ENCODE results near the gene SERPINB10. TPM values are rescaled to one million over a fixed set of nuclear protein-coding genes. Genes with fewer than 3 reads are reported as not detected.

The SERPINB10 gene
- total RNA-seq, 4 donors from 2014 or later, result 0.26 to 8.4 (median 1.4) TPM; not detected in 1

DNA sequence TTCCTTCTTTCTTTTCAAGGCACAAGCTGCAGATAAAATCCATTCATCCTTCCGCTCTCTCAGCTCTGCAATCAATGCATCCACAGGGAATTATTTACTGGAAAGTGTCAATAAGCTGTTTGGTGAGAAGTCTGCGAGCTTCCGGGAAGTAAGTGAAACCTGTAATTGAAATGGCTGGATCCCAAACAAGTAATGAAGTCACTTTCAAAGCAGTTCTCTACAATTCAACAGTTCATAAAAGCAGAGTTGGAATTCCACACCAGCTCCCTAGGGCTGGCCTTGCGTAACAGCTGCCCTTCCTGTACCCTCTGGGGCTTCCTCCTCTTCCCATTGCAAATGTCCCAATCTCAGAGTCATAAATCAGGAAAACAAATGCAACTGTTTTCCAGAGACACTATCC lies 10.7 kb upstream of the SERPINB10 start:
- 55 to 72% methylated on average over 4 of the region's 4 CpGs for WGBS, 2 donors
- no peaks in the 10 kb centered on the region for H3K4me1 ChIP-seq
- H3K36me3 ChIP-seq, result peaks cover 0 to 64% (median 0%) of the 10 kb centered on the region in 3 donors
- no peak for DNase-seq
- intact Hi-C loops (cut with DNase I), result no loop called here
- H3K9me3 ChIP-seq, result no peaks in the 10 kb centered on the region
- TF ChIP-seq, protein P1, sequence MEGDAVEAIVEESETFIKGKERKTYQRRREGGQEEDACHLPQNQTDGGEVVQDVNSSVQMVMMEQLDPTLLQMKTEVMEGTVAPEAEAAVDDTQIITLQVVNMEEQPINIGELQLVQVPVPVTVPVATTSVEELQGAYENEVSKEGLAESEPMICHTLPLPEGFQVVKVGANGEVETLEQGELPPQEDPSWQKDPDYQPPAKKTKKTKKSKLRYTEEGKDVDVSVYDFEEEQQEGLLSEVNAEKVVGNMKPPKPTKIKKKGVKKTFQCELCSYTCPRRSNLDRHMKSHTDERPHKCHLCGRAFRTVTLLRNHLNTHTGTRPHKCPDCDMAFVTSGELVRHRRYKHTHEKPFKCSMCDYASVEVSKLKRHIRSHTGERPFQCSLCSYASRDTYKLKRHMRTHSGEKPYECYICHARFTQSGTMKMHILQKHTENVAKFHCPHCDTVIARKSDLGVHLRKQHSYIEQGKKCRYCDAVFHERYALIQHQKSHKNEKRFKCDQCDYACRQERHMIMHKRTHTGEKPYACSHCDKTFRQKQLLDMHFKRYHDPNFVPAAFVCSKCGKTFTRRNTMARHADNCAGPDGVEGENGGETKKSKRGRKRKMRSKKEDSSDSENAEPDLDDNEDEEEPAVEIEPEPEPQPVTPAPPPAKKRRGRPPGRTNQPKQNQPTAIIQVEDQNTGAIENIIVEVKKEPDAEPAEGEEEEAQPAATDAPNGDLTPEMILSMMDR (IDR thresholded peaks at IDR 0.05), result no peak
- no peak for TF ChIP-seq POLR2A (IDR thresholded peaks at IDR 0.05)
- H3K27me3 ChIP-seq, result no peaks in the 10 kb centered on the region
- no peak overlapping the region for H3K4me3 ChIP-seq
- H3K27ac ChIP-seq, result no peak overlapping the region

DNA sequence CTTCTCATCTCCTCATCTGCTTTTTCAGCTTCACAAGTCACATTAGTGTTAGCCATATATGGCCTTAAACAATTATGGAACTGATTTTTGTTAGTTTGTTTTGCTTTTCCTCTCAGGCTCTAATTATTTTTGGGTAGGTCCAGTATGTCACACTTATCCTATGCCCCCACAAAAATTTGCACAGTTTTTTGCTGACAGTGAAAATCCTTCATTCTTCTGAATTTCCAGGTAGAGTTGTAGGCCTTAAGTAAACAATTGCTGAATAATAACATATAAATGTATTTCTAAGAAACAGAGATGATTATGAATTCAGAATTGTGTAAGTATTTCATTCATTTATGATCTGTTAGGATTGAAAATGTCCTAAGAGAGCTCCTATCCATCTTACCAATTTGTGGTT lies 8.6 kb upstream of the SERPINB10 start:
- Histone ChIP-seq H3K9me3 (no peaks in the 10 kb centered on the region), H3K36me3 (peaks cover 0 to 68% (median 0%) of the 10 kb centered on the region in 3 donors), H3K27me3 (no peaks in the 10 kb centered on the region), H3K4me1 (no peaks in the 10 kb centered on the region), H3K4me3 (no peak overlapping the region), H3K27ac (no peak overlapping the region)
- intact Hi-C loops (cut with DNase I), result no loop called here
- no peak for TF ChIP-seq POLR2A (IDR thresholded peaks at IDR 0.05)
- TF ChIP-seq, protein P1 (IDR thresholded peaks at IDR 0.05), result no peak
- no peak for DNase-seq

DNA sequence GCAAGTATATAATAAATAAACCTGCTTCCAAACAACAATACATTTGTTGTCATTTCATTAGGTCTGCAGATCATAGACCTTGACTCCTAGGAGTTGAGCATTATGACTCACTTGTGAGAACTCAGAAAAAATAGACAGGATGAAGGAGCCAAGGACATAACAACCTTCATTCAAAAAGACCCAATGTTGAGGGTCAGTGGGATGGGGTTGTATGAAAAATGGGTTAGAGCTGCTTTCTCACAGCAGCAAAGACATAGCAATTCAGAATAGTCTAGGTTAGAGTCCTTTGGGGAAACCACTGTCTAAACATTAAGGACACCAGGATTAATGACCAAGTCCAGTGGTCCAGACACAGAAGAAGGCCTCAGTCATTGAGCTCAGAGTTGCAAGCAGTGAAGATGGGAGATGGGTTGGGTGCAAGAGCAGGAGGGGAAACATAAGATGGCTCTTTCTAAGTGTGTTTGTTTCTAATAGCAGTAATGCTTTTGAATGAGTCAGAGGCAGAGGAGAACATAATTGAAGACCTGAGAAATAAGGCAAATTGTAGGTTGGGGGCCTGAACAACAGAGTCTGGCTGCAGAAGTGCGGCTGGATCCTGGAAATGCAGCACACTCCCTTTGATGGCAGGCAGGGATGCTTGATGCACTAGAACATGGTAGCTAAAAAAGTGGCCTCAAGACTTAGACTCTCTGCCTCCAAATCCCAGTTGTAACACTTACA lies 3.7 kb upstream of the SERPINB10 start:
- peaks cover 0 to 39% (median 0%) of the 10 kb centered on the region in 3 donors for H3K36me3 ChIP-seq
- intact Hi-C loops (cut with DNase I), result no loop called here
- H3K27me3 ChIP-seq, result no peaks in the 10 kb centered on the region
- H3K27ac ChIP-seq, result no peak overlapping the region
- H3K4me3 ChIP-seq, result no peak overlapping the region
- WGBS, 2 donors, result 75 to 79% methylated on average over 1 of the region's 1 CpG
- no peaks in the 10 kb centered on the region for H3K9me3 ChIP-seq
- no peak for TF ChIP-seq POLR2A (IDR thresholded peaks at IDR 0.05)
- TF ChIP-seq, protein P1 (IDR thresholded peaks at IDR 0.05), result no peak
- peaks cover 0 to 9% (median 0%) of the 10 kb centered on the region in 3 donors for H3K4me1 ChIP-seq
- no peak for DNase-seq

DNA sequence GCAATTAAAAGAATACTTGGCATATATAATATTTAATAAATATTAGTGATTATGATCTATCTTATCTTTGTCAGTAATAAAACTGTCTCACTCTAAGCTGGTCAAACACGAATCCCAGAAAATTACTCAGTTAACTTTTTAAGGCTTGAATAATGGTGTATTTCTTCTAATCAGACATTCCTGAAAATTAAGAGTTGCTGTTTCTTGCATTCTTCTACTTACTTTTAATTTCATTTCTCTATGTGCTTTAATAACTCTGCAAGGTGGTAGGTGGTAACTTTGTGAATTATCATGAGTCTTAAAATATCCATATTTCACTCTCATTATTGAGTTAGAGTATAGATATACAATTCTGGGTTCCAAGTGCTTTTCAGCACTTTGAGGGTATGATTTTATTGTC lies 3.1 kb upstream of the SERPINB10 start:
- Histone ChIP-seq H3K36me3 (peaks cover 0 to 33% (median 0%) of the 10 kb centered on the region in 3 donors), H3K27ac (no peak overlapping the region), H3K9me3 (no peaks in the 10 kb centered on the region), H3K4me3 (no peak overlapping the region), H3K27me3 (no peaks in the 10 kb centered on the region), H3K4me1 (peaks cover 0 to 14% (median 0%) of the 10 kb centered on the region in 3 donors)
- TF ChIP-seq, protein P1 (IDR thresholded peaks at IDR 0.05), result no peak
- 79% methylated on average over 1 of the region's 1 CpG for WGBS, 2 donors
- no peak for DNase-seq
- intact Hi-C loops (cut with DNase I), result no loop called here

- Histone ChIP-seq H3K27me3 (no peaks in the 10 kb centered on the region), H3K4me3 (no peak overlapping the region), H3K36me3 (peaks cover 0 to 29% (median 0%) of the 10 kb centered on the region in 3 donors), H3K4me1 (peaks cover 0 to 21% (median 0%) of the 10 kb centered on the region in 3 donors), H3K9me3 (no peaks in the 10 kb centered on the region), H3K27ac (no peak overlapping the region)
- WGBS, 2 donors, result 81 to 96% methylated on average over 2 of the region's 2 CpGs
- intact Hi-C loops (cut with DNase I), result no loop called here
- TF ChIP-seq, protein P1 (IDR thresholded peaks at IDR 0.05), result no peak
- no peak for TF ChIP-seq POLR2A (IDR thresholded peaks at IDR 0.05)
- DNase-seq, result no peak
Measured at GRCh38 chr18:63905361-63905760, 2.4 kb upstream of the SERPINB10 start.
